ENCODE results near the gene PIN4. TPM values are rescaled to one million over a fixed set of nuclear protein-coding genes. Genes with fewer than 3 reads are reported as not detected.

Gene PIN4
- total RNA-seq, 1 donor from 2014 or later, result 8.5 TPM

Other genes with a start within 250 kb of the PIN4 start
- gene RTL5, start 49.8 kb upstream of the PIN4 start, total RNA-seq, result 6.3 TPM
- gene ERCC6L, start 57.3 kb downstream of the PIN4 start, total RNA-seq, result 0.08 TPM
- gene RPS4X, start 95.5 kb downstream of the PIN4 start, total RNA-seq, result 413 TPM
- 2.1 TPM for gene CITED1, start 124.2 kb downstream of the PIN4 start, total RNA-seq